GOT3 (cell line): ENCODE results near the gene LRP1B.
"Not testable (repeated sequence)": the region's sequence is repeated elsewhere in the genome, so short reads cannot be mapped to it uniquely, and the experiment has no call there.

Experiments
- DNase-seq: peaks from one replicate; lab custom pipeline; 2025; ENCODE audit warnings: mixed read lengths; lab: John Stamatoyannopoulos, UW

Gene LRP1B

GRCh38 chr2:140440815-140441214 lies 1690.0 kb downstream of the LRP1B start:
- no peak for DNase-seq

GRCh38 chr2:140436936-140437335 lies 1693.9 kb downstream of the LRP1B start:
- DNase-seq, result no peak

GRCh38 chr2:140427033-140427432 lies 1703.8 kb downstream of the LRP1B start:
- not testable (repeated sequence) for DNase-seq

DNA sequence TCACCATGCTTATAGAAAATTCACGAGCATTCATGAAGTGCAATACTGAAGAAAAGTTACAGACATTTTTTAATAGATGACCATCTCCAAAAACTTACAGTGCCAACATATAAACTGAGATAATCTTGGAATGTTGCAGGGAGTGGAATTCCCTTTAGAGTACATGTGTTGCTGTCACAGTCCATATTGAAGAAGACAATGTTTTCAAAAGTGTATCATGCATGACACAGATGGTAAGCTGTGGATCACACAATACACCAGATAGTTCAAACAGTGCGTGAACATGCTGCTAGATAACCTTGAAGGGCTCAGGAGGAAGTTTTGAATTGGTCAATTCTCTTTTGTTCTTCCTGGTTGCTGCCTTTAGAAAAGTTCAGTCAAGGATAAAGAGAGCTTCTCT lies 1706.3 kb downstream of the LRP1B start:
- DNase-seq, result no peak

DNA sequence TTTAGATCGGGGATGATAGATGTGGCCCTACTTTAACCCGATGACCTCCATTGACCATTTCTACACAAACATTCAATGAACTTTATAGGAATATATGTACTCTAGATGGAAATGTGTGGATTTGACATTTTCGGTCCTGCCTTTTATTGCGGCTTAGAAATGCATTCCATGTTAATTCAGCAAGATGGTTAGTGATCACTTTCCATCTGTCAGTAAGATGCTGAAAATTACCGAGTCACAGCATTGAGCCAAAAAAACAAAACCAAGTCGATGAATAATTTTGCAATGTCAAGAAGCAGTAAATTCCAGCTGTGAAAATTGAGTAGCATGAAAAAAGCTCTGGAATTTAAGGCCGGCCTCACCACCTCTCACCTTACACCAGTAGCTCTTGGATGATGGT lies 1708.1 kb downstream of the LRP1B start:
- DNase-seq, result no peak

DNA sequence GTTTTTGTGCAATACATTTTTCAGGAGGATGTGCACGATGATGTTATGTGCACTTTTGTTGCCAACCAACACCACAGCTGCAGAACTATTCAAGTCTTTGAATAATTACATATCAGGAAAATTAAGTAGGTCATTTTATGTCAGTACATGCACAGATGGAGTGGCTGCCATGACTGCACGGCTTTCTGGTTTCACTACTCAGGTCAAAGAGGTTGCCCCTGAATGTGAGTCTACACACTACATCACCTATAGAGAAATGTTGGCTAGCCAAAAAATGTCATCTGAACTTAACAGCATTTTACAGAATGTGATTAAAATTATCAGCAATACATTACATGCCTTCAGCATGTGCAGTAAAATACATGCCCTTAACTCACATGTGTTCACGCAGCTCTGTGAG lies 1713.3 kb downstream of the LRP1B start:
- no peak for DNase-seq

DNA sequence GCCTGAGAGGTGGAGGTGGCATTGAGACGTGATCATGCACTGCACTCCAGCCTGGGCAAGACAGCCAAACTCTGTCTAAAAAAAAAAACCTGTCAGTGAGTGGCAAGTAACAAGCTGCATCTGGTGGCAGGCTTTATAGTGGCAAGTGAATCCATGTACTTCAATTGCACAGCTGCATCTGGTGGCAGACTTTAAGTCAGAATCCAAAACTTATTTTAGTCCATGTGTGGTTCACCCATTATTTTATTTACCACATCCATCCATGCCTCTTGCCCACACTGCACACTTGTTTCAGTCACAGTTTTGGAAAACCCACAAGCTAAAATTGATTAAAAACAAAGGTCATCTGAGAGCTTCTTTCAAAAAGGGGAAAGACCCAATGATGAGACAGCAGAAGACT lies 1714.2 kb downstream of the LRP1B start:
- no peak for DNase-seq

GRCh38 chr2:140415035-140415434 lies 1715.8 kb downstream of the LRP1B start:
- not testable (repeated sequence) for DNase-seq

DNA sequence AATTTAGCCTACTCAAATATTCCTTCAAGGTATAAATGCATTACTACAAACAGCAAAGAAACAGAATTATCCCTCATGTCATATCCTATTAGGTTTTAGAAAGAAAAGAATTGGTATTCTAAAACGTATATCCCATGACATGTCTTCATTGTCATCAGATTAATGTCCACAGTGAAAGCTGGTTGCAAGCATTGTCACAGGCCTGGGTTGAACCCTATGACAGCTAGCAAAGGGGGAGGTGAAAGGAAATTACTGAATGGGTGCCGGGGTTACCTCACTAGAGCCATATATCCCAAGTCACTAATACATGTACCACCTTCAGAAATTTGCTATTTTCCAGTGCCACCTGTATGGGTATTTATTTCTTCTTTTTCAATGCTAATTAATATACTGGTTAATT lies 1720.1 kb downstream of the LRP1B start:
- no peak for DNase-seq

GRCh38 chr2:140401056-140401455 lies 1729.8 kb downstream of the LRP1B start:
- DNase-seq, result no peak

- DNase-seq, result no peak
These were observed 1738.0 kb downstream of the LRP1B start for GRCh38 chr2:140392824-140393223.

- no peak for DNase-seq
These were observed 1745.9 kb downstream of the LRP1B start for GRCh38 chr2:140384946-140385345.

- DNase-seq, result no peak
These were observed 1747.0 kb downstream of the LRP1B start for GRCh38 chr2:140383781-140384180.

GRCh38 chr2:140376686-140377085 lies 1754.1 kb downstream of the LRP1B start:
- no peak for DNase-seq

DNA sequence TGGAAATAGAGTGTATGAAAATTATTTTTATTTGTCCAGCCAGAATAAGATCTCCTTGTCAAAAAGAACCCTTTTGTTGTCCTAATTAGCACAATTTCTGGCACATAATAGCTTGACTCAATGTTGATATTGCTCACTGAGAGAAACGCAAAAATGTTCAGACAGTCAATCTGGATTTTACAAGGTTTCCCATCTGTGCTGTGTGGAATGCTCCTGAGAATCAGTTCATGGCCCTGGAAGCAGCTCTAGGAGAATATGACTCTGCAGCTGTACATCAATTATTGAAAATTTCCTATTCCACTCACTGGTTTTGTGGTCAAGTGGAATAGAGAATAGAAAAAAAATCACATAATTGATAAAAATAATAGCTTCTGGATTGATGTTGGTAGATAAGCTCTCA lies 1767.7 kb downstream of the LRP1B start:
- DNase-seq, result no peak

DNA sequence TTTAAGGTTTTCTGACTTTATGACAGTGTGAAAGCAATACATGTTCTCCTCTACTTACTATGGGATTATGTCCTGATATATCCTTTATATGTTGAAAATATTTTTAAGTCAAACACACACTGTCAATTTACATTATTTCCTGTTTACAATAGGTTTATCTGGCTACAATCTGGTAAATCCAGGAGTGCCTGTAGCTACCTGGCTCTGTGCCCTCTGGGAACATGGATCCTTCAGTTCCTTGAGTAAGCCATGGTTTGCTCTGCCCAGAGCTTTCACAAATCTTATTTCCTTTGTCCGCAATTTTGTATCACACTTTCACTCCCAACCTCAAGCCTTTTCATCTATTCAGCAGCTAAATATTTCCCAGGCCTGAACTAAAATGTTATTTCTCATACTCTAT lies 1768.5 kb downstream of the LRP1B start:
- no peak for DNase-seq

DNA sequence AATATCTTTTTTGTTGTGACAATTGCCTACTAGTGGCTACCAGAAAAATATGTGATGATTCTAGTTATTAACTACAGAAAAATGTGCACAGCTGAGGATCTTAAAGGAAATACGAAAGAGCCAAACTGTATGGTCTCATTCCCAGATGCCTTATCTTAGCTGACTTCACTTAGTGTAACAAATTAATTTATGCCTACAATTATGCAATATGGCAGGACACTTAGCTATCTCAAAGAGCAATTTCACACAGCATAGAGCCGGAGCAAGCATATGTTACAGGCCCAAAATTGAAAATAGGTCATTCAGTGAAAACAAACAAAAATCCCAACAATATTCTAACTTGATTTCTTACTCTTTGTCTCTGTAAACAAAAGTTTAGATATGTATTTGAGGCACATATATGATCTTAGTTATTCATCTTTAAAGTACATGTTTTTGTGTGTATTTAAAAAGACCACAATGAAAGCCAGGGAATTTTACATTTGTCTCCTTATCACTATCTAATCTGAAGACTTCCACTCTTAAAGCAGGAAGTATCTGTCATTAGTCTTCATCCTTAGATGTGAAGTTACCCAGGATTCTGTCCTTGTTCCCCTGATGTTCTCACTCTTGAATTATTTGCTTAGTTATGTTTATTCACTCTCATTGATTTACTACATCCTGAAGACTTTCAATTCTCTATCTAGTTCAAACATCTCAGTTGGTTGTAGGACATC lies 1771.6 kb downstream of the LRP1B start:
- DNase-seq, result no peak

- no peak for DNase-seq
These were observed 1774.1 kb downstream of the LRP1B start for GRCh38 chr2:140356697-140357096.

DNA sequence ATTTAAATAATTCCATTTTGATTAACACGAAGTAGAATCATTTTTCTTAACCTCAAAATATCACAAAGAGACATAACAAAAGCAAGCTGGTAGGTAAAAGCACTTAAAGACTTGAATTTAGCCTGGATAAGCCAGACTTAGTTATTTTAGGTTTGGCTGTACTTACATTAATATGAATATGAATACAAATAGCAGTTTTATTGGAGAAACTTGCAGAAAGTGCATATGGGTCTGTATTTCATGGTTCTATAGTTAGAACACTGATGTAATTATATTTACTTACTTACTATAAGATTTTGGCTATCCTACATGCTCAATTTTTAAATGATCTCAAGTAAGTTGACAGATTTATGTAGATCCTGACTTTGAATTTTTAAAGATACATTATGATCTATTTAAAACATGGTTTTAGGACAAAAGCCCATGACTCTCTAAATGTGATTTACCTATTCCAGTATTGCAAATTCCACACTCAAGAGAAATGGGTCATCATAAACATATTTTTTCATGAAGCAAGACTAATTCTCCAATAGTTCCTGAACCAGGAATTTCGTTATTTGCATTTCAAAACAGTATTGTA lies 1775.2 kb downstream of the LRP1B start:
- DNase-seq, result no peak

- no peak for DNase-seq
These were observed 1776.3 kb downstream of the LRP1B start for GRCh38 chr2:140354544-140354943.

- DNase-seq, result no peak
These were observed 1777.3 kb downstream of the LRP1B start for GRCh38 chr2:140353541-140353940.

GRCh38 chr2:140351692-140352091 lies 1779.1 kb downstream of the LRP1B start:
- no peak for DNase-seq

GRCh38 chr2:140349695-140350094 lies 1781.1 kb downstream of the LRP1B start:
- no peak for DNase-seq

GRCh38 chr2:140348826-140349225 lies 1782.0 kb downstream of the LRP1B start:
- DNase-seq, result no peak
